ENCODE data around the gene SPECC1L. TPM values are rescaled to one million over a fixed set of nuclear protein-coding genes. Genes with fewer than 3 reads are reported as not detected.
A peak's percentile ranks its signal among the peaks of the same experiment; 100 is the strongest.

The SPECC1L gene
- total RNA-seq, 1 experiment from 2014 or later = 40.8 TPM

DNA sequence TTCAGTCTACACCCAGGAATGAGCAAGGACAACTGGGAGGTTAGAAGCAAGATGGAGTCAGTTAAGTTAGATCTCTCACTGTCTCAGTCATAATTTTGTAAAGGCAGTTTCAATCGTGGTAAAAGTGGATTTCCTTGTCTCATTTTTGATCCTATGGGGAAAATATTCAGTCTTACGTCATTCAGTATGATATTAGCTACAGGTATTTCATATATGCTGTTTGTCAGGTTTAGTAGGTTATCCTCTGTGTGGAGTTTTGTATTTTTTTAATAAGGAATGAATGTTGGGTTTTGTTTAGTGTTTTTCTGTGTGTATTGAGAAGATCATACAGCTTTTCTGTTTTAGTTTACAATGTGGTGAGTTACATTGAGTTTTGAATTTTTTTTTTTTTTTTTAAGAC is 11.8 kb downstream of the SPECC1L start:
- no peak for DNase-seq (ENCODE audit: low read depth, low spot score)

More for the DNA sequence above, 11.8 kb downstream of the SPECC1L start:
- H3K4me3 ChIP-seq (replicated peaks in 1 of 2; ENCODE audit: low read depth in 1 of 2, low read length in 2 of 2) = 0 out of 4 replicates have a peak overlapping the region, but pooled peaks of 1 of the 2 experiments have one; percentile 18
- no peaks in the 10 kb centered on the region for H3K27me3 ChIP-seq (ENCODE audit: insufficient read depth, low read length)
- H3K79me2 ChIP-seq (ENCODE audit: insufficient read depth, low read length) = peaks cover 77% of the 10 kb centered on the region
- peak overlapping the region; percentile 65 for H3K4me2 ChIP-seq (ENCODE audit: low read length)
- no peaks in the 10 kb centered on the region for H3K36me3 ChIP-seq (ENCODE audit: control insufficient read depth in 1 of 2, insufficient read depth in 2 of 2, low read length in 2 of 2)
- H3K27ac ChIP-seq (ENCODE audit: low read depth, low read length) = 0 out of 2 replicates have a peak overlapping the region, but pooled peaks have one; percentile 32
- POLR2A ChIA-PET = no interaction called here
- TF ChIP-seq ATF3 (IDR thresholded peaks at IDR 0.05) = no peak
- no peak for TF ChIP-seq SP1 (IDR thresholded peaks at IDR 0.05; ENCODE audit: low read depth)
- no peak for TF ChIP-seq EZH2 (IDR thresholded peaks at IDR 0.05)
- TF ChIP-seq, protein P1, sequence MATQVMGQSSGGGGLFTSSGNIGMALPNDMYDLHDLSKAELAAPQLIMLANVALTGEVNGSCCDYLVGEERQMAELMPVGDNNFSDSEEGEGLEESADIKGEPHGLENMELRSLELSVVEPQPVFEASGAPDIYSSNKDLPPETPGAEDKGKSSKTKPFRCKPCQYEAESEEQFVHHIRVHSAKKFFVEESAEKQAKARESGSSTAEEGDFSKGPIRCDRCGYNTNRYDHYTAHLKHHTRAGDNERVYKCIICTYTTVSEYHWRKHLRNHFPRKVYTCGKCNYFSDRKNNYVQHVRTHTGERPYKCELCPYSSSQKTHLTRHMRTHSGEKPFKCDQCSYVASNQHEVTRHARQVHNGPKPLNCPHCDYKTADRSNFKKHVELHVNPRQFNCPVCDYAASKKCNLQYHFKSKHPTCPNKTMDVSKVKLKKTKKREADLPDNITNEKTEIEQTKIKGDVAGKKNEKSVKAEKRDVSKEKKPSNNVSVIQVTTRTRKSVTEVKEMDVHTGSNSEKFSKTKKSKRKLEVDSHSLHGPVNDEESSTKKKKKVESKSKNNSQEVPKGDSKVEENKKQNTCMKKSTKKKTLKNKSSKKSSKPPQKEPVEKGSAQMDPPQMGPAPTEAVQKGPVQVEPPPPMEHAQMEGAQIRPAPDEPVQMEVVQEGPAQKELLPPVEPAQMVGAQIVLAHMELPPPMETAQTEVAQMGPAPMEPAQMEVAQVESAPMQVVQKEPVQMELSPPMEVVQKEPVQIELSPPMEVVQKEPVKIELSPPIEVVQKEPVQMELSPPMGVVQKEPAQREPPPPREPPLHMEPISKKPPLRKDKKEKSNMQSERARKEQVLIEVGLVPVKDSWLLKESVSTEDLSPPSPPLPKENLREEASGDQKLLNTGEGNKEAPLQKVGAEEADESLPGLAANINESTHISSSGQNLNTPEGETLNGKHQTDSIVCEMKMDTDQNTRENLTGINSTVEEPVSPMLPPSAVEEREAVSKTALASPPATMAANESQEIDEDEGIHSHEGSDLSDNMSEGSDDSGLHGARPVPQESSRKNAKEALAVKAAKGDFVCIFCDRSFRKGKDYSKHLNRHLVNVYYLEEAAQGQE (IDR thresholded peaks at IDR 0.05; ENCODE audit: low read depth) = no peak
- no peak for TF ChIP-seq CEBPB (IDR thresholded peaks at IDR 0.05; ENCODE audit: low read depth)
- no peak for TF ChIP-seq ELF1 (IDR thresholded peaks at IDR 0.05; ENCODE audit: borderline replicate concordance, low read depth)
- TF ChIP-seq POLR2A (IDR thresholded peaks at IDR 0.05; ENCODE audit: borderline replicate concordance, extremely low read depth, insufficient read depth, insufficient read length) = no peak
- TF ChIP-seq RAD21 (IDR thresholded peaks at IDR 0.05; ENCODE audit: low read depth) = no peak
- TF ChIP-seq POLR2AphosphoS5 (IDR thresholded peaks at IDR 0.05; ENCODE audit: low read depth, low read length) = no peak
- no peak for TF ChIP-seq CBX3 (IDR thresholded peaks at IDR 0.05; ENCODE audit: low read depth)
- TF ChIP-seq FOSL1 (IDR thresholded peaks at IDR 0.05; ENCODE audit: low read depth) = no peak
- TF ChIP-seq SIN3A (IDR thresholded peaks at IDR 0.05; ENCODE audit: low read depth) = no peak
- TF ChIP-seq EZH2phosphoT487 (IDR thresholded peaks at IDR 0.05; ENCODE audit: borderline replicate concordance) = no peak
- no peak for TF ChIP-seq SRF (IDR thresholded peaks at IDR 0.05; ENCODE audit: low read depth)
- no peak for TF ChIP-seq YY1 (IDR thresholded peaks at IDR 0.05; ENCODE audit: extremely low read depth, insufficient replicate concordance, low read depth, low read length)
- no peak for TF ChIP-seq JUND (IDR thresholded peaks at IDR 0.05)
- H4K20me1 ChIP-seq (ENCODE audit: insufficient read depth) = no peaks in the 10 kb centered on the region
- RAD21 ChIA-PET (ENCODE audit: low non-redundant PET in 1 of 2, low total read pairs in 2 of 2, uncharacterized antibody in 2 of 2, unreplicated experiment in 2 of 2) = no interaction called here
- H3K9me2 ChIP-seq (ENCODE audit: insufficient read depth) = no peaks in the 10 kb centered on the region
- intact Hi-C loops (cut with micrococcal nuclease) = no loop called here
- no peak overlapping the region for H3K9ac ChIP-seq (ENCODE audit: low read length)
- H3K4me1 ChIP-seq (ENCODE audit: control insufficient read depth in 1 of 2, insufficient read depth in 2 of 2, low read length in 2 of 2) = peaks cover 58 to 67% of the 10 kb centered on the region in 2 experiments
- H3K9me3 ChIP-seq (ENCODE audit: control insufficient read depth in 1 of 2, insufficient read depth in 1 of 2, low read depth in 1 of 2, low read length in 2 of 2) = no peaks in the 10 kb centered on the region
- H2AFZ ChIP-seq (ENCODE audit: low read depth, low read length, poor library complexity, severe bottlenecking) = no peak overlapping the region
- no peak for ATAC-seq
- CTCF ChIA-PET = no interaction called here
- BruUV-seq (replicated peaks) = no TSS peak
